CD4-positive, alpha-beta T cell treated with Interleukin-10 for 1 hour (primary cell): ENCODE measurements around the gene OR4A15.

Experiments used
- DNase-seq: peaks from one replicate; pipeline ENCODE4 v3.0.0-alpha.2; 2020

OR4A15 gene

DNA sequence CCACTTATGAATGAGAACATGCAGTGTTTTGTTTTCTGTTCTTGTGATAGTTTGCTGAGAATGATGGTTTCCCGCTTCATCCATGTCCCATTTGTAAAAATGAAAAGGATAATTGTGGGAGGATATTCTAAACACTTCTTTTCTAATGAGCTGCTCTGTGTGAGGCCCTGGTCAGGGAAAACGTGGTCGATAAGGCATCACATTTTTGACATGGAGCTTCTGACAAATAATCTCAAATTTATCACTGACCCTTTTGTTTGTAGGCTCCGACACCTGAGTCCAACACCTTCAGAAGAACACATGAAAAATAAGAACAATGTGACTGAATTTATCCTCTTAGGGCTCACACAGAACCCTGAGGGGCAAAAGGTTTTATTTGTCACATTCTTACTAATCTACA is at the start of gene OR4A15:
Gene OR4A15, plus strand, starts transcription at position 301 of the 400 bp plus-strand sequence. Its CDS starts 0 bp downstream, at position 301.
- no peak for DNase-seq

DNA sequence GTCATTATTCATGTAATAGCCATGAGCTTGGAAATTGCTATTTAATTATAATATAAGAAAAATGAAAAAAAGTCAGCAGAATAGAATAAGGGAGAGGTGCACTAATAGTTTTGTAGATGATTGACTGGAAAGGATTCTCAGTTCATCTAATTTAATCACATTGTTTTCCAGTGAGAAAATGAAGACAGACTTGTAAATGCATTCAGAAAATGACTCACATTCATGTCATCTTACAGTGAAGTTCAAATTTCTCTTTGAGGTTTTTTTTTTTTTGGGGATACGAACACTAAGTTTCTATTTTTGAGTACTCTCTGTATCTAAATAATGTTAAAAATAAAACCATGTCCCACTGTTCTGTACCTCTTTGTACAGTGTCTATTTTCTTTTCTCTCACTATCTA is 43.3 kb upstream of the OR4A15 start:
- DNase-seq: no peak

- DNase-seq: no peak
These were observed 24.9 kb upstream of the OR4A15 start, which contains the start of gene OR4A16 for GRCh38 chr11:55342901-55343300. OR4A16 (plus strand) TSS chr11:55343201; CDS start chr11:55343201, 0 bp downstream.

GRCh38 chr11:55345306-55345705 is 22.5 kb upstream of the OR4A15 start:
- DNase-seq: no peak

DNA sequence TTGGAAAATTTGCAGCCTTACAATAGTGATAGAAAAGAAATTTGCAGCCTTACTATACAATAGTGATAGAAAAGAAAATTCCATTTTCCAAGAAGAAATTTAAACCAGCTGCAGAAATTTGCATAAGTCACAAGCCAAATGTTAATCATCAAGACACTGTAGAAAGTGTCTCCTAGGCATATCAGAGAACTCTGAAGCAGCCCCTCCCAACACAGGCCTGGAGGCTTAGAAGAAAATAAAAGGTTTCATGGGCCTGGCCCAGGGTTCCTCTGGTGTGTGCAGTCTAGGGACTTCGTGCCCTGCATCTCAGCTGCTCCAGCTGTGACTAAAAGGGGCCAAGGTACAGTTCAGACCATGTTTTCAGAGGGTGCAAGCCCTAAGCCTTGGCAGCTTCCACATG is 18.7 kb upstream of the OR4A15 start:
- no peak for DNase-seq

GRCh38 chr11:55357560-55358184 is 10.1 kb upstream of the OR4A15 start:
- no peak for DNase-seq

DNA sequence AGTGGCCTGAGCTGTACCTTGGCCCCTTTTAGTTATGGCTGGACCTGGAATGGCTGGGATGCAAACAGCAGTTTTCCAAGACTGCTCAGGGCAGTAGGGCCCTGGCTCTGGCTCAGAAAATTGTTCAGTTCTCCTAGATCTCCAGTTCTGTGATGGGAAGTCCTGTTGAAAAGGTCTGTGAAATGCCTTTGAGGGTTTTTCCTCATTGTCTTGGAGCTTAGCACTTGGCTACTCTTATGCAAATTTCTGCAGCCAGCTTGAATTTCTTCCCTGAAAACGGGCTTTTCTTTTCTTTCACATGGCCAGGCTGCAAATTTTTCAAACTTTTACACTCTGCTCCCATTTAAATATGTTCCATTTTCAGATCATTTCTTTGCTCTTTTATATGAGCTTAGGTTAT is 33.2 kb downstream of the OR4A15 start:
- DNase-seq: no peak
